ENCODE data around the gene UGT2B17. TPM values are rescaled to one million over a fixed set of nuclear protein-coding genes. Genes with fewer than 3 reads are reported as not detected.

The UGT2B17 gene
- total and polyA plus RNA-seq, 10 of the 15 experiments (the other 5 are each of a cell fraction or from before 2014, with no cell fraction given), result 0.15 TPM; not detected in 9

DNA sequence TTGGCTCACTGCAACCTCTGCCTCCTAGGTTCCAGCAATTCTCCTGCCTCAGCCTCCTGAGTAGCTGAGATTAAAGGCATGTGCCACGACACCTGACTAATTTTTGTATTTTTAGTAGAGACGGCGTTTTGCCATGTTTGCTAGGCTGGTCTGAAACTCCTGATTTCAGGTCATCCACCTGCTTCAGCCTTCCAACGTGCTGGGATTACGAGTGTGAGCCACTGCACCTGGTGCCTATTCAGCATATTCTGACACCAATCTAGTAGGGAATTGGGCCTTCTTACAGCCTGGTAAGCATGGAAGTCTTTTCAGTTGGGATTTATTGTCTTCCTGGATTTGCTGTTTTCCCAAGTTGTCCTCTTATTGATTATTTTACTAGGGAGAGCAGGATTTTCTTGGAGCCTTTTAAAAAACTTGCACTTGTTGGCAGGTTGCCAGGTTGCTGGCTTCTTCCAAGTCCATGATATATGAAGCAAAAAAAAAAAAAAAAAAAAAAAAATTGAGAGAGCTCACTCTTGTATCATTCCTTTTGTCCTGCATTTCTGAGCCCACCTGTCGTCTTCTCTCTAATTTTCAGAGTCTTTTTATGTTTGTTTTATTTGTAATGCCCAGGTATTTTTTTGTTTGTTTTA lies 85.2 kb downstream of the UGT2B17 start:
- Histone ChIP-seq H3K9me3 (replicated peaks; ENCODE audit: control insufficient read depth, insufficient read depth, low read length) (no peaks in the 10 kb centered on the region), H3K27me3 (replicated peaks in 1 of 2; ENCODE audit: control insufficient read depth in 2 of 2, insufficient read depth in 2 of 2, low read length in 1 of 2) (no peaks in the 10 kb centered on the region)
- ATAC-seq, result no peak

More for the DNA sequence above, 85.2 kb downstream of the UGT2B17 start:
- RAD21 ChIA-PET (ENCODE audit: unreplicated experiment), result no interaction called here
- H4K20me1 ChIP-seq (ENCODE audit: control insufficient read depth, insufficient read depth), result no peaks in the 10 kb centered on the region
- no peaks in the 10 kb centered on the region for H3K79me2 ChIP-seq (ENCODE audit: control insufficient read depth, insufficient read depth, low read length)
- no peak for FAIRE-seq
- intact Hi-C loops (cut with micrococcal nuclease; ENCODE audit: unreplicated experiment) (loop anchor here (10.0 kb wide), 3 partner anchors 314 to 564 kb away; no protein-coding TSS in a partner anchor), in situ Hi-C loops (cut with MboI) (loop anchor here (25.0 kb wide), 2 partner anchors 671 to 1121 kb away; no protein-coding TSS in a partner anchor)
- H3K4me2 ChIP-seq (ENCODE audit: control insufficient read depth, insufficient read depth), result no peak overlapping the region
- H3K4me1 ChIP-seq (ENCODE audit: control insufficient read depth, insufficient read depth, low read length), result 0 out of 2 replicates have a peak, but pooled peaks cover 3% of the 10 kb centered on the region
- POLR2A ChIA-PET, result no interaction called here
- 34% methylated on average over 6 of the region's 6 CpGs for WGBS (ENCODE audit: insufficient coverage, insufficient replicate concordance, low lambda C conversion rate, missing lambda C conversion rate)
- no peak for DNase-seq (ENCODE audit: low read depth, low spot score)
- no peaks in the 10 kb centered on the region for H3K36me3 ChIP-seq (ENCODE audit: control insufficient read depth in 2 of 2, insufficient read depth in 2 of 2, low read length in 1 of 2)
- CTCF ChIA-PET, result no interaction called here
- no peak overlapping the region for H3K27ac ChIP-seq (ENCODE audit: control insufficient read depth, insufficient read depth)
- SMC1A ChIA-PET (ENCODE audit: uncharacterized antibody, unreplicated experiment), result no interaction called here
- H2AFZ ChIP-seq (ENCODE audit: control insufficient read depth, low read depth, low read length), result no peak overlapping the region
- no peak overlapping the region for H3K9ac ChIP-seq (ENCODE audit: control insufficient read depth, insufficient read depth, low read length)
- no TSS peak for BruUV-seq (replicated peaks)
- no peak overlapping the region for H3K4me3 ChIP-seq
- TF ChIP-seq TAF1 (IDR thresholded peaks at IDR 0.05; ENCODE audit: borderline replicate concordance, low read depth, low read length) (no peak), MYC (IDR thresholded peaks at IDR 0.05; ENCODE audit: insufficient read depth, insufficient read length, insufficient replicate concordance, low read length, severe bottlenecking) (no peak), HCFC1 (IDR thresholded peaks at IDR 0.05; ENCODE audit: low read length) (no peak), ATF7 (IDR thresholded peaks at IDR 0.05; ENCODE audit: low read depth) (no peak), MTA2 (IDR thresholded peaks at IDR 0.05; ENCODE audit: low read depth) (no peak), ELK1 (IDR thresholded peaks at IDR 0.05; ENCODE audit: low read depth, low read length) (no peak)
- TF ChIP-seq, protein P1, sequence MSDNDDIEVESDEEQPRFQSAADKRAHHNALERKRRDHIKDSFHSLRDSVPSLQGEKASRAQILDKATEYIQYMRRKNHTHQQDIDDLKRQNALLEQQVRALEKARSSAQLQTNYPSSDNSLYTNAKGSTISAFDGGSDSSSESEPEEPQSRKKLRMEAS (IDR thresholded peaks at IDR 0.05; ENCODE audit: low read depth, low read length), result no peak
- TF ChIP-seq, protein P2, sequence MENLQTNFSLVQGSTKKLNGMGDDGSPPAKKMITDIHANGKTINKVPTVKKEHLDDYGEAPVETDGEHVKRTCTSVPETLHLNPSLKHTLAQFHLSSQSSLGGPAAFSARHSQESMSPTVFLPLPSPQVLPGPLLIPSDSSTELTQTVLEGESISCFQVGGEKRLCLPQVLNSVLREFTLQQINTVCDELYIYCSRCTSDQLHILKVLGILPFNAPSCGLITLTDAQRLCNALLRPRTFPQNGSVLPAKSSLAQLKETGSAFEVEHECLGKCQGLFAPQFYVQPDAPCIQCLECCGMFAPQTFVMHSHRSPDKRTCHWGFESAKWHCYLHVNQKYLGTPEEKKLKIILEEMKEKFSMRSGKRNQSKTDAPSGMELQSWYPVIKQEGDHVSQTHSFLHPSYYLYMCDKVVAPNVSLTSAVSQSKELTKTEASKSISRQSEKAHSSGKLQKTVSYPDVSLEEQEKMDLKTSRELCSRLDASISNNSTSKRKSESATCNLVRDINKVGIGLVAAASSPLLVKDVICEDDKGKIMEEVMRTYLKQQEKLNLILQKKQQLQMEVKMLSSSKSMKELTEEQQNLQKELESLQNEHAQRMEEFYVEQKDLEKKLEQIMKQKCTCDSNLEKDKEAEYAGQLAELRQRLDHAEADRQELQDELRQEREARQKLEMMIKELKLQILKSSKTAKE (IDR thresholded peaks at IDR 0.05; ENCODE audit: low read depth, poor library complexity, severe bottlenecking), result no peak
